H1 (cell line): ENCODE measurements around the gene SPTBN5. TPM values are rescaled to one million over a fixed set of nuclear protein-coding genes. Genes with fewer than 3 reads are reported as not detected.

Source experiments
- CTBP2 ChIP-seq: IDR thresholded peaks from 2 replicates; pipeline ENCODE4 v1.7.0; 2011; ENCODE audit warnings: borderline replicate concordance, mild to moderate bottlenecking, moderate library complexity, mixed read lengths, low read length; ENCODE audit not compliant: insufficient read depth, insufficient read length
- HDAC2 ChIP-seq, 2 experiments: fragments of 300-600 bp in 1 of 2; sonication (generic) in 1 of 2; IDR thresholded peaks; 2 replicates each; pipeline ENCODE4 v1.6.1; 2011 to 2012; ENCODE audit warnings: low read depth in 2 of 2, low read length in 2 of 2, mild to moderate bottlenecking in 2 of 2, moderate library complexity in 2 of 2, borderline replicate concordance in 1 of 2, inconsistent platforms in 1 of 2
- polyA plus RNA-seq, 7 experiments: library from polyadenylated mRNA; depleted of rRNA in 3 of 7; stranded (reverse) in 5 of 7; unstranded in 2 of 7; fragments of >200 nt in 5 of 7; fragments of 200-250 nt in 2 of 7; gene quantifications; 1 replicate in 5 of 7; 2 replicates in 1 of 7; 4 replicates in 1 of 7; pipeline versions ENCODE4 v1.2.1 to v1.2.3, GENCODE V29; 2011 to 2013; ENCODE audit warnings: missing spikeins in 2 of 7, mixed read lengths in 2 of 7
- total RNA-seq: library from RNA; stranded (reverse); fragmentation: NEBNext Ultra II Directional; extraction: Animal tissue kit (Norgen Biotek cat#: 25700); gene quantifications from 2 replicates; pipeline ENCODE4 v1.2.1, GENCODE V29; 2021

Gene SPTBN5
- total and polyA plus RNA-seq, 2 of the 8 experiments (the other 6 are each of a cell fraction or from before 2014, with no cell fraction given), result 0.32 to 0.84 TPM

DNA sequence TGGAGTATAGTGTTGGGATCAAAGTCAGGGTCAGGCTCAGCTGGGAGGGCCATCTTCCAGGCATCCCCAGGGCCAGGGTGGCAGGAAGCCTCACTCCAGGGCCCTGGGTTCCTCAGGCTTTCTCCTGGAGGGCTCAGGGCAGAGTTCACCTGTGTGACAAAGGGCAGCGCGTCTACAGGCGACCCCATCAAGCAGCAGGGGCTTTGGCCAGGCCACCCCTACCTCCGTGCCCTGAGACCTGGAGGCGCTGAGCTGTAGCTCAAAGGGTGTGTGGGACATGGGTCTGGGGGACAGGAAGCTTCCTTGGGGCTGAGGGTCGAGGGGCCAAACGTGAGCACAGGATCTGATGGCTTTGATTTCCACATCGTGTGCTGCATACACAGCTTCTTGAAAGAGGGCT is 12.8 kb downstream of the SPTBN5 start (continued):
- TF ChIP-seq HDAC2 (IDR thresholded peaks at IDR 0.05; ENCODE audit: borderline replicate concordance in 1 of 2, low read depth in 2 of 2, low read length in 2 of 2) (no peak), CTBP2 (no peak)
